HTR-8/SVneo (cell line): Measurements from ENCODE around the gene WNK2.

Source experiments
- DNase-seq: peaks from one replicate; pipeline ENCODE4 v3.0.0; 2011; ENCODE audit warnings: low spot score, mixed read lengths; ENCODE audit not compliant: insufficient read length
- FAIRE-seq: peaks from 2 replicates; lab custom pipeline; 2011; peaks lifted over from hg19 to GRCh38; lab: Jason Lieb, UNC

Gene WNK2

GRCh38 chr9:93286252-93287188, 102.6 kb downstream of the WNK2 start:
- DNase-seq: no peak
- no peak for FAIRE-seq

GRCh38 chr9:93287189-93287552, 103.2 kb downstream of the WNK2 start:
- FAIRE-seq: no peak
- DNase-seq: no peak

- DNase-seq (no peak), FAIRE-seq (no peak)
Observed at GRCh38 chr9:93287593-93287992, 103.7 kb downstream of the WNK2 start.

GRCh38 chr9:93288341-93288740, 104.4 kb downstream of the WNK2 start:
- DNase-seq (no peak), FAIRE-seq (no peak)

GRCh38 chr9:93288891-93289883, 105.2 kb downstream of the WNK2 start:
- no peak for FAIRE-seq
- peak; percentile 57 for DNase-seq

GRCh38 chr9:93290495-93291434, 106.8 kb downstream of the WNK2 start:
- FAIRE-seq (no peak), DNase-seq (no peak)

GRCh38 chr9:93291536-93292287, 107.8 kb downstream of the WNK2 start:
- no peak for FAIRE-seq
- DNase-seq: no peak

- FAIRE-seq (no peak), DNase-seq (no peak)
Observed at GRCh38 chr9:93292288-93292615, 108.3 kb downstream of the WNK2 start.

- DNase-seq: no peak
- no peak for FAIRE-seq
Observed at GRCh38 chr9:93292664-93293328, 108.9 kb downstream of the WNK2 start.

GRCh38 chr9:93294011-93294410, 110.1 kb downstream of the WNK2 start:
- FAIRE-seq: no peak
- DNase-seq: no peak

- FAIRE-seq: no peak
- no peak for DNase-seq
Observed at GRCh38 chr9:93295031-93295430, 111.1 kb downstream of the WNK2 start.

GRCh38 chr9:93295456-93296076, 111.6 kb downstream of the WNK2 start:
- DNase-seq (no peak), FAIRE-seq (no peak)

- FAIRE-seq (no peak), DNase-seq (no peak)
Observed at GRCh38 chr9:93296889-93297480, 113.0 kb downstream of the WNK2 start.

GRCh38 chr9:93297659-93298497, 113.9 kb downstream of the WNK2 start:
- DNase-seq (no peak), FAIRE-seq (no peak)

- no peak for FAIRE-seq
Observed at GRCh38 chr9:93298498-93299417, 114.8 kb downstream of the WNK2 start.

More at GRCh38 chr9:93298498-93299417, 114.8 kb downstream of the WNK2 start:
- DNase-seq: no peak
